HepG2 (cell line): Measurements from ENCODE around the gene CCT6A. TPM values are rescaled to one million over a fixed set of nuclear protein-coding genes. Genes with fewer than 3 reads are reported as not detected.

Source experiments
- ATAC-seq: fragments of 200-7000 bp; cut with Tn5 transposase; 3 replicates; pipeline ENCODE4 v1.9.1; 2020; ENCODE audit warnings: mild to moderate bottlenecking, moderate library complexity
- BruUV-seq: library from RNA; stranded (reverse); fragments of 400-500 nt; replicated peaks from 2 replicates; lab custom pipeline; 2021; lab: Mats Ljungman, UMichigan
- CTCF ChIA-PET: fragments of 300-600 bp; formaldehyde crosslinking; extraction: SDS; loops from one replicate; lab custom pipeline; 2021; ENCODE audit warnings: low total read pairs, inconsistent platforms, low intra/inter-chr PET ratio; lab: Yijun Ruan, JAX
- POLR2A ChIA-PET: fragments of 350-600 bp; sonication (Branson Sonifier 250); formaldehyde crosslinking; loops from one replicate; lab custom pipeline; 2020; ENCODE audit warnings: antibody characterized with exemption, inconsistent platforms; lab: Yijun Ruan, JAX
- DNase-seq: peaks from one replicate; pipeline ENCODE4 v3.0.0-alpha.2; 2015; ENCODE audit warnings: low spot score
- FAIRE-seq: peaks from 3 replicates; lab custom pipeline; 2011; peaks lifted over from hg19 to GRCh38; lab: Jason Lieb, UNC
- H2AFZ ChIP-seq: one replicate; pipeline ENCODE4 v1.6.1; 2011; ENCODE audit warnings: low read length, inconsistent platforms
- H3K27ac ChIP-seq: fragments of 300-600 bp; 3 replicates; pipeline ENCODE4 v1.8.0; 2011; ENCODE audit warnings: mixed run types, mild to moderate bottlenecking, mixed read lengths, low read length, inconsistent platforms; ENCODE audit not compliant: insufficient read depth; ENCODE audit errors: extremely low read length
- H3K27me3 ChIP-seq, 2 experiments: fragments of 200-600 bp in 1 of 2; 2 replicates in 1 of 2; 3 replicates in 1 of 2; pipeline versions ENCODE4 v1.6.0 to v1.8.0; 2011; ENCODE audit warnings: low read length in 2 of 2, mild to moderate bottlenecking in 2 of 2, moderate library complexity in 2 of 2, inconsistent platforms in 1 of 2; ENCODE audit not compliant: insufficient read depth in 2 of 2, control insufficient read depth in 1 of 2
- H3K36me3 ChIP-seq, 2 experiments: fragments of 200-600 bp in 1 of 2; replicated peaks in 1 of 2; 2 replicates in 1 of 2; 3 replicates in 1 of 2; pipeline versions ENCODE4 v1.5.1 to v1.8.0; 2011; ENCODE audit warnings: low read length in 2 of 2, inconsistent platforms in 1 of 2; ENCODE audit not compliant: insufficient read depth in 2 of 2, control insufficient read depth in 1 of 2
- H3K4me1 ChIP-seq: 2 replicates; pipeline ENCODE4 v1.5.1; 2012; ENCODE audit warnings: low read length, inconsistent platforms; ENCODE audit not compliant: insufficient read depth
- H3K4me2 ChIP-seq: 2 replicates; pipeline ENCODE4 v1.6.0; 2011; ENCODE audit warnings: low read depth, low read length, inconsistent platforms
- H3K4me3 ChIP-seq, 3 experiments: fragments of 200-600 bp in 1 of 3; sonication (generic), shearing (Covaris generic) in 1 of 3; replicated peaks in 1 of 3; 2 replicates each; pipeline ENCODE4 v1.5.1; 2011 to 2016; ENCODE audit warnings: low read length in 3 of 3, inconsistent platforms in 2 of 3, low read depth in 2 of 3, mild to moderate bottlenecking in 2 of 3, control low read depth in 1 of 3, mixed read lengths in 1 of 3; ENCODE audit not compliant: insufficient read depth in 1 of 3
- H3K79me2 ChIP-seq: one replicate; pipeline ENCODE4 v1.6.1; 2011; ENCODE audit warnings: low read length, inconsistent platforms; ENCODE audit not compliant: insufficient read depth
- H3K9ac ChIP-seq: 2 replicates; pipeline ENCODE4 v1.6.0; 2011; ENCODE audit warnings: mild to moderate bottlenecking, low read depth, low read length, inconsistent platforms; ENCODE audit not compliant: insufficient read depth
- H3K9me3 ChIP-seq: 2 replicates; pipeline ENCODE4 v1.5.1; 2012; ENCODE audit warnings: mild to moderate bottlenecking, low read length
- H4K20me1 ChIP-seq: 2 replicates; pipeline ENCODE4 v1.6.0; 2011; ENCODE audit warnings: inconsistent platforms, mild to moderate bottlenecking, low read length, moderate library complexity; ENCODE audit not compliant: insufficient read depth
- AGO2 ChIP-seq: fragments of 200-400 bp; formaldehyde crosslinking; optimal IDR thresholded peaks from 2 replicates; pipeline ENCODE3; 2017; ENCODE audit warnings: mild to moderate bottlenecking, low read depth, low read length, moderate library complexity
- BRCA1 ChIP-seq: sonication (generic); formaldehyde crosslinking; IDR thresholded peaks from 2 replicates; pipeline ENCODE4 v1.4.0; 2020; ENCODE audit warnings: missing genetic modification reagents
- KDM4B ChIP-seq: sonication (generic); formaldehyde crosslinking; IDR thresholded peaks from 2 replicates; pipeline ENCODE4 v1.4.0; 2020; ENCODE audit warnings: missing genetic modification reagents
- SMARCE1 ChIP-seq: fragments of 450-650 bp; IDR thresholded peaks from 2 replicates; pipeline ENCODE4 v1.6.1; 2017; ENCODE audit warnings: borderline replicate concordance
- ZNF362 ChIP-seq: sonication (generic); formaldehyde crosslinking; IDR thresholded peaks from 2 replicates; pipeline ENCODE4 v1.4.0; 2020; ENCODE audit warnings: missing genetic modification reagents, mild to moderate bottlenecking, borderline replicate concordance
- ZSCAN25 ChIP-seq: sonication (generic); formaldehyde crosslinking; IDR thresholded peaks from 2 replicates; pipeline ENCODE4 v1.8.0; 2022; ENCODE audit warnings: mild to moderate bottlenecking, missing genetic modification reagents
- ZSCAN9 ChIP-seq: IDR thresholded peaks from 2 replicates; pipeline ENCODE4 v1.6.1; 2016; ENCODE audit warnings: borderline replicate concordance
- WGBS: methylation state at CpG from one replicate; pipeline ENCODE4 v1.1.6; 2017; ENCODE audit warnings: low lambda C conversion rate; 5-methylcytosine and 5-hydroxymethylcytosine counted together
- in situ Hi-C: cut with HindIII; loops from 2 replicates; pipeline ENCODE4 v1.10.0; 2017; ENCODE audit warnings: low pct_unique_long_range_greater_than_20kb; ENCODE audit not compliant: extremely low pct_ligation_motif_present
- intact Hi-C: fragments of 100-400 bp; cut with micrococcal nuclease; formaldehyde crosslinking; loops from one replicate; pipeline ENCODE4 v1.10.0; 2022; ENCODE audit not compliant: unreplicated experiment
- polyA plus RNA-seq, 8 experiments: library from polyadenylated mRNA; depleted of rRNA in 3 of 8; stranded (reverse) in 7 of 8; unstranded in 1 of 8; fragments of >200 nt; fragmentation: Illumina TruSeq in 4 of 8; extraction: Trizol in 4 of 8; gene quantifications; 2 replicates each; pipeline versions ENCODE4 v1.2.1 to v1.2.3, GENCODE V29; 2011 to 2016; ENCODE audit warnings: low read depth in 4 of 8, missing spikeins in 1 of 8, mixed read lengths in 1 of 8; ENCODE audit not compliant: insufficient read depth in 1 of 8
- total RNA-seq, 5 experiments: library from RNA; depleted of rRNA; stranded (reverse); fragments of >200 nt; fragmentation: Illumina TruSeq; extraction: Trizol; gene quantifications; 2 replicates each; pipeline ENCODE4 v1.2.3, GENCODE V29; 2016; ENCODE audit warnings: low read depth in 1 of 5
- TF ChIP-seq, protein P1 (sequence below): sonication (generic); formaldehyde crosslinking; IDR thresholded peaks from 2 replicates; pipeline ENCODE4 v1.4.0; 2020; ENCODE audit warnings: missing genetic modification reagents
- TF ChIP-seq, protein P2 (sequence below): sonication (generic); formaldehyde crosslinking; IDR thresholded peaks from 2 replicates; pipeline ENCODE4 v1.8.1; 2022; ENCODE audit warnings: mild to moderate bottlenecking, missing genetic modification reagents

The CCT6A gene
- total and polyA plus RNA-seq, 2 of the 13 experiments (the other 11 are each of a cell fraction or from before 2014, with no cell fraction given) = 219 to 292 TPM

GRCh38 chr7:56078196-56078595, 26.6 kb downstream of the CCT6A start:
- H3K79me2 ChIP-seq = no peaks in the 10 kb centered on the region
- peaks cover 2 to 3% of the 10 kb centered on the region in 2 experiments; a peak in 3 of 5 replicates for H3K36me3 ChIP-seq
- no peak for FAIRE-seq
- ATAC-seq = no peak
- no peak overlapping the region for H3K4me2 ChIP-seq
- DNase-seq = no peak
- CTCF ChIA-PET = no interaction called here
- no peaks in the 10 kb centered on the region for H3K9me3 ChIP-seq
- H2AFZ ChIP-seq = no peak overlapping the region
- in situ Hi-C loops (loop anchor here (10.0 to 25.0 kb wide), 2 partner anchors 316 to 433 kb away; no protein-coding TSS in a partner anchor), intact Hi-C loops (loop anchor here (10.0 kb wide), 1 partner anchor 333 kb away; no protein-coding TSS in a partner anchor)
- no peak for TF ChIP-seq SMARCE1
- TF ChIP-seq, protein P1, sequence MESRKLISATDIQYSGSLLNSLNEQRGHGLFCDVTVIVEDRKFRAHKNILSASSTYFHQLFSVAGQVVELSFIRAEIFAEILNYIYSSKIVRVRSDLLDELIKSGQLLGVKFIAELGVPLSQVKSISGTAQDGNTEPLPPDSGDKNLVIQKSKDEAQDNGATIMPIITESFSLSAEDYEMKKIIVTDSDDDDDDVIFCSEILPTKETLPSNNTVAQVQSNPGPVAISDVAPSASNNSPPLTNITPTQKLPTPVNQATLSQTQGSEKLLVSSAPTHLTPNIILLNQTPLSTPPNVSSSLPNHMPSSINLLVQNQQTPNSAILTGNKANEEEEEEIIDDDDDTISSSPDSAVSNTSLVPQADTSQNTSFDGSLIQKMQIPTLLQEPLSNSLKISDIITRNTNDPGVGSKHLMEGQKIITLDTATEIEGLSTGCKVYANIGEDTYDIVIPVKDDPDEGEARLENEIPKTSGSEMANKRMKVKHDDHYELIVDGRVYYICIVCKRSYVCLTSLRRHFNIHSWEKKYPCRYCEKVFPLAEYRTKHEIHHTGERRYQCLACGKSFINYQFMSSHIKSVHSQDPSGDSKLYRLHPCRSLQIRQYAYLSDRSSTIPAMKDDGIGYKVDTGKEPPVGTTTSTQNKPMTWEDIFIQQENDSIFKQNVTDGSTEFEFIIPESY (CRISPR knock-in tag) = peak; percentile 86
- no peak for TF ChIP-seq BRCA1 (CRISPR knock-in tag)
- TF ChIP-seq KDM4B = no peak
- TF ChIP-seq, protein P2, sequence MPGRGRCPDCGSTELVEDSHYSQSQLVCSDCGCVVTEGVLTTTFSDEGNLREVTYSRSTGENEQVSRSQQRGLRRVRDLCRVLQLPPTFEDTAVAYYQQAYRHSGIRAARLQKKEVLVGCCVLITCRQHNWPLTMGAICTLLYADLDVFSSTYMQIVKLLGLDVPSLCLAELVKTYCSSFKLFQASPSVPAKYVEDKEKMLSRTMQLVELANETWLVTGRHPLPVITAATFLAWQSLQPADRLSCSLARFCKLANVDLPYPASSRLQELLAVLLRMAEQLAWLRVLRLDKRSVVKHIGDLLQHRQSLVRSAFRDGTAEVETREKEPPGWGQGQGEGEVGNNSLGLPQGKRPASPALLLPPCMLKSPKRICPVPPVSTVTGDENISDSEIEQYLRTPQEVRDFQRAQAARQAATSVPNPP (CRISPR knock-in tag) = no peak
- no peak for TF ChIP-seq ZSCAN25 (CRISPR knock-in tag)
- TF ChIP-seq AGO2 = peak; percentile 41
- no peak for TF ChIP-seq ZNF362 (CRISPR knock-in tag)
- no peak for TF ChIP-seq ZSCAN9 (CRISPR knock-in tag)
- no peak overlapping the region for H3K27ac ChIP-seq
- no peak overlapping the region for H3K4me3 ChIP-seq
- POLR2A ChIA-PET = no interaction called here
- H4K20me1 ChIP-seq = no peaks in the 10 kb centered on the region
- H3K4me1 ChIP-seq = peaks cover 29% of the 10 kb centered on the region
- no peak overlapping the region for H3K9ac ChIP-seq
- no CpG with 5 or more reads among the region's 16 CpGs for WGBS
- BruUV-seq = no TSS peak
- no peaks in the 10 kb centered on the region for H3K27me3 ChIP-seq
